Activated CD4-positive, alpha-beta memory T cell treated with anti-CD3 and anti-CD28 coated beads for 36 hours (primary cell): ENCODE data around the gene WIPF2. TPM values are rescaled to one million over a fixed set of nuclear protein-coding genes. Genes with fewer than 3 reads are reported as not detected.
A peak's percentile ranks its signal among the peaks of the same experiment; 100 is the strongest.
"Not testable (repeated sequence)": the region's sequence is repeated elsewhere in the genome, so short reads cannot be mapped to it uniquely, and the experiment has no call there.

ENCODE experiments used
- CTCF ChIA-PET: fragments of 350-600 bp; sonication (Branson Sonifier 250); formaldehyde crosslinking; loops from one replicate; lab custom pipeline; 2021; ENCODE audit warnings: antibody characterized with exemption, inconsistent platforms; lab: Charles Lee
- POLR2A ChIA-PET: fragments of 350-600 bp; sonication (Branson Sonifier 250); formaldehyde crosslinking; loops from one replicate; lab custom pipeline; 2021; ENCODE audit warnings: antibody characterized with exemption; lab: Charles Lee
- DNase-seq: peaks from one replicate; pipeline ENCODE4 v3.0.0-alpha.2; 2020
- H3K27ac Mint-ChIP-seq: one replicate; pipeline ENCODE4 v1.8.0; 2021; ENCODE audit warnings: mixed read lengths
- H3K27me3 Mint-ChIP-seq: one replicate; pipeline ENCODE4 v1.8.0; 2021; ENCODE audit warnings: mixed read lengths
- H3K36me3 Mint-ChIP-seq: one replicate; pipeline ENCODE4 v1.8.0; 2021; ENCODE audit warnings: mixed read lengths
- H3K4me1 Mint-ChIP-seq: one replicate; pipeline ENCODE4 v1.8.0; 2021; ENCODE audit warnings: low read depth, mixed read lengths
- H3K4me3 Mint-ChIP-seq: one replicate; pipeline ENCODE4 v1.8.0; 2021; ENCODE audit warnings: mild to moderate bottlenecking, mixed read lengths
- H3K9me3 Mint-ChIP-seq: one replicate; pipeline ENCODE4 v1.8.0; 2021; ENCODE audit warnings: mixed read lengths
- intact Hi-C: fragments of 100-400 bp; cut with micrococcal nuclease; formaldehyde crosslinking; loops from one replicate; pipeline ENCODE4 v1.15.1; 2023
- total RNA-seq, 2 experiments: library from RNA; stranded (reverse); gene quantifications; one replicate each; pipeline ENCODE4 v1.2.3, GENCODE V29; 2021

WIPF2 gene
- total RNA-seq, 2 experiments from 2014 or later: 19.0 to 20.6 TPM

- DNase-seq, H3K4me3 Mint-ChIP-seq, H3K27me3 Mint-ChIP-seq, H3K27ac Mint-ChIP-seq, H3K9me3 Mint-ChIP-seq, intact Hi-C loops: not testable (repeated sequence)
- Mint-ChIP-seq H3K36me3 (peaks cover 70% of the 10 kb centered on the region), H3K4me1 (peaks cover 22% of the 10 kb centered on the region)
- ChIA-PET POLR2A (interaction anchor here (1.4 to 1.7 kb wide), 2 partner anchors 10 to 43 kb away, joined by 3 to 6 read pairs; no protein-coding TSS in a partner anchor), CTCF (interaction anchor here (0.6 to 6.4 kb wide), 11 partner anchors 8 to 64 kb away, joined by 3 to 50 read pairs (median 4); no protein-coding TSS in a partner anchor)
Observed at GRCh38 chr17:40299159-40299757, 80.2 kb downstream of the WIPF2 start.

DNA sequence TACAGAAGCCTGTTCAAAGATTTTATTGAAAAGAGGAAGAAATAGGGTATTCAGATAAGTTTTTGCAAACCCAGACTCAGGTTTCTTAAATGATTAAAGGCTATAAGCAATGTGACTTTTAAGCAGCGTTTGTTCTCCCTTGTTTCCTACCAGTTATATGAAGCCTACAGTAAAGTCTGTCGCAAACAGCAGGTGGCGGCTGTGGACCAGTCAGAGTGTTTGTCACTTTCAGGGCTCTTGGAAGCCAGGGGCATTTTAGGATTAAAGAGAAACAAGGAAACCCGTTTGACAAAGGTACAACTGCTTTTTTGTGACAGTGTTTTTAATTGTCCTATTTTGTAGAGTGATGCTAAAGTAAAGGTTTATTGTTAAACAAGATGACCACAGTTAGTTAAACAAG is 82.2 kb downstream of the WIPF2 start:
- intact Hi-C loops: no loop called here

GRCh38 chr17:40303009-40303657 is 84.0 kb downstream of the WIPF2 start:
- H3K36me3 Mint-ChIP-seq: peaks cover 42% of the 10 kb centered on the region
- intact Hi-C loops: loop anchor here (1.0 kb wide), 1 partner anchor 52 kb away; no protein-coding TSS in a partner anchor
- peak overlapping the region; percentile 36 for H3K27ac Mint-ChIP-seq
- H3K9me3 Mint-ChIP-seq: no peaks in the 10 kb centered on the region
- peak; percentile 46 for DNase-seq
- ChIA-PET CTCF (interaction anchor here (0.7 to 8.8 kb wide), 20 partner anchors 8 to 230 kb away, joined by 3 to 241 read pairs (median 6); no protein-coding TSS in a partner anchor), POLR2A (interaction anchor here (1.5 kb wide), 2 partner anchors 12 to 51 kb away, joined by 3 to 4 read pairs; no protein-coding TSS in a partner anchor)
- peaks cover 15% of the 10 kb centered on the region for H3K4me1 Mint-ChIP-seq
- H3K4me3 Mint-ChIP-seq: no peak overlapping the region
- no peaks in the 10 kb centered on the region for H3K27me3 Mint-ChIP-seq

More for the DNA sequence above, 82.2 kb downstream of the WIPF2 start:
- ChIA-PET POLR2A (interaction anchor here (1.0 kb wide), 1 partner anchor 16 kb away, joined by 3 read pairs; no protein-coding TSS in a partner anchor), CTCF (interaction anchor here (0.5 to 8.8 kb wide), 9 partner anchors 11 to 231 kb away, joined by 3 to 241 read pairs (median 8); no protein-coding TSS in a partner anchor)
- Mint-ChIP-seq H3K27me3 (no peaks in the 10 kb centered on the region), H3K9me3 (no peaks in the 10 kb centered on the region), H3K4me1 (peaks cover 16% of the 10 kb centered on the region), H3K36me3 (peaks cover 53% of the 10 kb centered on the region), H3K4me3 (no peak overlapping the region), H3K27ac (no peak overlapping the region)
- DNase-seq: no peak

- no peaks in the 10 kb centered on the region for H3K9me3 Mint-ChIP-seq
- H3K4me1 Mint-ChIP-seq: peaks cover 15% of the 10 kb centered on the region
- ChIA-PET POLR2A (interaction anchor here (0.6 to 1.5 kb wide), 3 partner anchors 11 to 51 kb away, joined by 3 to 4 read pairs (median 3); no protein-coding TSS in a partner anchor), CTCF (interaction anchor here (0.9 to 8.8 kb wide), 17 partner anchors 8 to 229 kb away, joined by 3 to 241 read pairs (median 6); no protein-coding TSS in a partner anchor)
- intact Hi-C loops: loop anchor here (1.0 kb wide), 1 partner anchor 51 kb away; no protein-coding TSS in a partner anchor
- H3K27ac Mint-ChIP-seq: no peak overlapping the region
- DNase-seq: no peak
- H3K27me3 Mint-ChIP-seq: no peaks in the 10 kb centered on the region
- H3K36me3 Mint-ChIP-seq: peaks cover 37% of the 10 kb centered on the region
- no peak overlapping the region for H3K4me3 Mint-ChIP-seq
Observed at GRCh38 chr17:40303708-40304551, 84.8 kb downstream of the WIPF2 start.

DNA sequence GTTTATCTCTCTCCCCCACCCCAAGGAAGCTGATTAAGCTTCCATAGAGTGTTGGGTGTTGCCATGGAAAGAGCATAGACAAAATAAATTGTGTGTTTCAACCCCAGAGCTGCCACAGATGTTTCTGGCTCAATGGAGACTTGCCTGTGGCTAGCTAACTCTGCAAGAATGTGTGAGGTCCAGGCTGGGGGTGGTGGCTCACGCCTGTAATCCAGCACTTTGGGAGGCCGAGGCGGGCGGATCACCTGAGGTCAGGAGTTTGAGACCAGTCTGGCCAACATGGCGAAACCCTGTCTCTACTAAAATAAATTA is 85.4 kb downstream of the WIPF2 start:
- DNase-seq, intact Hi-C loops, H3K9me3 Mint-ChIP-seq, H3K27ac Mint-ChIP-seq, H3K27me3 Mint-ChIP-seq, H3K4me3 Mint-ChIP-seq: not testable (repeated sequence)
- Mint-ChIP-seq H3K36me3 (peaks cover 32% of the 10 kb centered on the region), H3K4me1 (peaks cover 18% of the 10 kb centered on the region)
- ChIA-PET CTCF (interaction anchor here (1.0 to 8.8 kb wide), 9 partner anchors 9 to 228 kb away, joined by 3 to 241 read pairs (median 6); no protein-coding TSS in a partner anchor), POLR2A (interaction anchor here (1.5 kb wide), 1 partner anchor 10 kb away, joined by 3 read pairs; no protein-coding TSS in a partner anchor)

DNA sequence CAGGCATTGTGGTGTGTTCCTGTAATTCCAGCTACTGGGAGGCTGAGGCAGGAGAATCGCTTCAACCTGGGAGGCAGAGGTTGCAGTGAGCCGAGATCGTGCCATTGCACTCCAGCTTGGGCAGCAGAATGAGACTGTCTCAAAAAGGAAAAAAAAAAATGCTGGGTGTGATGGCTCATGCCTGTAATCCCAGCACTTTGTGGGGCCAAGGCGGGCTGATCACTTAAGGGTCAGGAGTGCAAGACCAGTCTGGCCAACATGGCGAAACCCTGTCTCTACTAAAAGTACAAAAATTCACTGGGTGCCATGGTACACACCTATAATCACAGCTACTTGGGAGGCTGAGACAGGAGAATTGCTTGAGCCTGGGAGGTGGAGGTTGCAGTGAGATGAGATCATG is 85.8 kb downstream of the WIPF2 start:
- H3K9me3 Mint-ChIP-seq, H3K4me3 Mint-ChIP-seq, H3K27me3 Mint-ChIP-seq, intact Hi-C loops, H3K27ac Mint-ChIP-seq, DNase-seq: not testable (repeated sequence)
- CTCF ChIA-PET: interaction anchor here (1.0 to 8.8 kb wide), 9 partner anchors 9 to 228 kb away, joined by 3 to 241 read pairs (median 9); no protein-coding TSS in a partner anchor
- POLR2A ChIA-PET: interaction anchor here (1.5 kb wide), 1 partner anchor 10 kb away, joined by 3 read pairs; no protein-coding TSS in a partner anchor
- Mint-ChIP-seq H3K36me3 (peaks cover 32% of the 10 kb centered on the region), H3K4me1 (peaks cover 18% of the 10 kb centered on the region)

DNA sequence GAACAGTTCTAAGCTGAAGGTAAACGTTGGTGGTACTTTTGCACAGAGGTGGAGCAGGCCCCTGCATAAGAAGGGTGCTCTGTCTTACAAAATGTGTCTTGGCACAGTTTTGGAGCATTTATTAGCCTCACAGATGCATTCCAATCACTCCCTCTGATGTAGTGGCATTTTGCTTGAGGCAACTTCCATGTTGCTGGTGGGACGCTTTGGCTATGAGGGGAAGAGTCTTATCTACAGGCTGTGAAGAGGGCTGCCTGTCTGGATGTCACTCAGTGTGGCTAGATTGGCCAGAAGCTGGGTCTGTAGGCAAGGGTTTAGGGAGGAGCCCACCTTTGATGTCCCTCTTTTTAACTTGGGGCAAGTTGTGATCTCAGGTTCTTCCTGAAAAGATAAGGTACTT is 87.3 kb downstream of the WIPF2 start:
- H3K36me3 Mint-ChIP-seq: peaks cover 23% of the 10 kb centered on the region
- intact Hi-C loops: no loop called here
- POLR2A ChIA-PET: interaction anchor here (0.5 to 2.4 kb wide), 9 partner anchors 9 to 185 kb away, joined by 3 to 11 read pairs (median 5); no protein-coding TSS in a partner anchor
- CTCF ChIA-PET: interaction anchor here (1.0 to 8.8 kb wide), 15 partner anchors 9 to 280 kb away, joined by 3 to 241 read pairs (median 6); no protein-coding TSS in a partner anchor
- DNase-seq: no peak
- no peaks in the 10 kb centered on the region for H3K27me3 Mint-ChIP-seq
- peak overlapping the region; percentile 18 for H3K4me3 Mint-ChIP-seq
- H3K4me1 Mint-ChIP-seq: peaks cover 27% of the 10 kb centered on the region
- no peaks in the 10 kb centered on the region for H3K9me3 Mint-ChIP-seq
- peak overlapping the region; percentile 38 for H3K27ac Mint-ChIP-seq

DNA sequence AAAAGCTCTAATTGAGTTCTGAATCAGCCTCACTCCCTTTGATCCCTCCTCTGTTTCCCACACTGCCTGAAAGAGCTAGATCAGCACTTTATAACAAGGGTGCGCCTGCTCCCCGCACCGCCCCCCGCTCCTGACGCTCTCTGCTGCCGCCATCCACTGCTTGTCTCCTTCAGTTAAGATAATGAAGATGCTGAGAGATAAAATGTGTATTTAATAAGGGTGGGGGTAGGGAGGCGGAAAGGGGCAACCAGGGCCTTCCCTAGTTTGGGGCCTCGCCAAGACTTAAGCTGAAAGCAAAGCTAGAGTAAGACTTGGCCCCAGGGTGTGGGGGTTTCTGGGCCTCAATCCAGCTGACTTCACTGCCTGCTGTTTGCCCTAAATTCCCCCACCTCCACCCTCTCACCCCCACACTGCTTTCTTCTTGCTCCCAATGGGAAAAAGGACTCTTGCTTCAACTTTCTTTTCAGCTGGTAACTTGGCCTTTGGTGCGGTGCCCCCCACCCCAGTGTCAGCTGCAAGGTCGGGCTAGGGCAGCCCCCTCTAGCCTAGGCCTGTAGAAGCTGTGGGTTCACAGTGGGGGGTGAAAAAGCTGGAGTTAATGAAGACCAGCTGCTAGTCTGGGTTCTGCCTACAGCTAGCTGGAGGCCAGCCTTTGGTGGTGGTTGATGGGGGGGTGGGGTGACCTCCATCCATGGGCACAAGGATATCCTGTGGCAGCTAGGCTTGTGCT is 88.1 kb downstream of the WIPF2 start:
- DNase-seq: no peak
- POLR2A ChIA-PET: interaction anchor here (0.5 to 2.4 kb wide), 11 partner anchors 10 to 186 kb away, joined by 3 to 11 read pairs (median 4); no protein-coding TSS in a partner anchor
- intact Hi-C loops: no loop called here
- no peaks in the 10 kb centered on the region for H3K27me3 Mint-ChIP-seq
- H3K4me1 Mint-ChIP-seq: peaks cover 35% of the 10 kb centered on the region
- no peaks in the 10 kb centered on the region for H3K9me3 Mint-ChIP-seq
- CTCF ChIA-PET: interaction anchor here (0.6 to 8.8 kb wide), 21 partner anchors 8 to 281 kb away, joined by 3 to 241 read pairs (median 5); partner anchors contain the start of gene TOP2A
- H3K36me3 Mint-ChIP-seq: peaks cover 17% of the 10 kb centered on the region
- no peak overlapping the region for H3K27ac Mint-ChIP-seq
- no peak overlapping the region for H3K4me3 Mint-ChIP-seq

DNA sequence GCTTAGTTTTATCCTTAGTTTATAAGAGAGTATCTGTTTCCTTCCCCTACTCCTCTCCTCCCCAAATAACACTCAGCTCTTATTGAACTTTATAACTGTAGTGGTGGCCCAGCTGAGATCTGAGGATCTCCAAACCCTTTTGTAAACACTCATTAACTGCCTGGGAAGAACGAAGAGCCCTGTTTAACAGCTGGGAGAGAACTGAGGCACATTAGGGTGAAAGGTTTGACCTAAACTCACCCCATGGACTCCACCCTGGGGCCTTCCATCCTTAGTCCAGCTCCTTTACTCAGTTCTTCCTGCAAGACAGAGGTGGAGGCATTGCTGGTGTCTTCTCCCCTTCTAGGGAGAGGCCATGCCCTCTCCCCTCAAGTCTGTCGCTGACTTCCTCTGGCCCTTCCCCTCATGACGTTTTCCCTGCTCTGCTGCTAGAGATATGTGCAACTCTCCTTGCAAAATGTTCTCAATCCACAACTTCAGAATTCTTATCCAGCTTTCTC is 88.7 kb downstream of the WIPF2 start:
- Mint-ChIP-seq H3K9me3 (no peaks in the 10 kb centered on the region), H3K27ac (no peak overlapping the region), H3K4me3 (no peak overlapping the region), H3K36me3 (peaks cover 12% of the 10 kb centered on the region), H3K4me1 (peaks cover 37% of the 10 kb centered on the region), H3K27me3 (no peaks in the 10 kb centered on the region)
- CTCF ChIA-PET: interaction anchor here (0.9 to 8.8 kb wide), 17 partner anchors 8 to 281 kb away, joined by 3 to 241 read pairs (median 6); partner anchors contain the start of gene TOP2A
- DNase-seq: no peak
- intact Hi-C loops: no loop called here
- POLR2A ChIA-PET: interaction anchor here (0.9 to 2.4 kb wide), 9 partner anchors 9 to 47 kb away, joined by 3 to 11 read pairs (median 5); no protein-coding TSS in a partner anchor
